Measurements from ENCODE around the gene NDE1. TPM values are rescaled to one million over a fixed set of nuclear protein-coding genes. Genes with fewer than 3 reads are reported as not detected.

Gene NDE1
- total RNA-seq, 4 donors from 2014 or later = 4.0 to 26.2 (median 11.9) TPM

GRCh38 chr16:15613676-15614075 is 36.4 kb upstream of the NDE1 start:
- Histone ChIP-seq H3K4me3 (no peak overlapping the region), H3K36me3 (peaks cover 6 to 61% of the 10 kb centered on the region in 2 donors), H3K9me3 (no peaks in the 10 kb centered on the region), H3K27ac (peak overlapping the region; percentile 81 to 92 (median 89)), H3K27me3 (no peaks in the 10 kb centered on the region), H3K4me1 (peaks cover 28 to 40% of the 10 kb centered on the region in 2 donors)
- intact Hi-C loops (cut with DNase I; ENCODE audit: low total_unique reads) = no loop called here
- no peak for TF ChIP-seq POLR2A (IDR thresholded peaks at IDR 0.05)
- TF ChIP-seq CTCF (IDR thresholded peaks at IDR 0.05 in 4 of 5, conservative IDR thresholded peaks at IDR 0.05 in 1 of 5) = no peak
- no peak for ATAC-seq
- in situ Hi-C loops (cut with MboI; ENCODE audit: low sequenced_read_pairs in 4 of 4) = no loop called here
- no peak for DNase-seq

GRCh38 chr16:15616012-15616411 is 34.0 kb upstream of the NDE1 start:
- H3K4me1 ChIP-seq = peaks cover 15 to 30% of the 10 kb centered on the region in 2 donors
- DNase-seq = no peak
- H3K4me3 ChIP-seq = no peak overlapping the region
- no peaks in the 10 kb centered on the region for H3K27me3 ChIP-seq
- peak overlapping the region in 3 of 4 donors; percentile 4 to 52 (median 43) for H3K27ac ChIP-seq
- no peak for TF ChIP-seq CTCF (IDR thresholded peaks at IDR 0.05 in 4 of 5, conservative IDR thresholded peaks at IDR 0.05 in 1 of 5)
- peaks cover 6 to 77% of the 10 kb centered on the region in 2 donors for H3K36me3 ChIP-seq
- H3K9me3 ChIP-seq = no peaks in the 10 kb centered on the region
- ATAC-seq = no peak
- intact Hi-C loops (cut with DNase I; ENCODE audit: low total_unique reads) = no loop called here
- in situ Hi-C loops (cut with MboI; ENCODE audit: low sequenced_read_pairs in 4 of 4) = no loop called here

GRCh38 chr16:15616475-15617165 is 33.4 kb upstream of the NDE1 start:
- H3K36me3 ChIP-seq = peaks cover 6 to 73% of the 10 kb centered on the region in 2 donors
- TF ChIP-seq POLR2A (IDR thresholded peaks at IDR 0.05) = no peak
- no peak for TF ChIP-seq CTCF (IDR thresholded peaks at IDR 0.05 in 4 of 5, conservative IDR thresholded peaks at IDR 0.05 in 1 of 5)
- no peaks in the 10 kb centered on the region for H3K27me3 ChIP-seq
- in situ Hi-C loops (cut with MboI; ENCODE audit: low sequenced_read_pairs in 4 of 4) (no loop called here), intact Hi-C loops (cut with DNase I; ENCODE audit: low total_unique reads) (no loop called here)
- peak overlapping the region in 3 of 4 donors; percentile 4 to 52 (median 43) for H3K27ac ChIP-seq
- no peak for DNase-seq
- H3K4me3 ChIP-seq = no peak overlapping the region
- no peaks in the 10 kb centered on the region for H3K9me3 ChIP-seq
- no peak for ATAC-seq
- peaks cover 21 to 33% of the 10 kb centered on the region in 2 donors for H3K4me1 ChIP-seq

- in situ Hi-C loops (cut with MboI; ENCODE audit: low sequenced_read_pairs in 4 of 4) = no loop called here
- DNase-seq (no peak), ATAC-seq (no peak)
- no peak overlapping the region for H3K4me3 ChIP-seq
- no peak overlapping the region for H3K27ac ChIP-seq
- no peaks in the 10 kb centered on the region for H3K9me3 ChIP-seq
- no peak for TF ChIP-seq CTCF (IDR thresholded peaks at IDR 0.05 in 4 of 5, conservative IDR thresholded peaks at IDR 0.05 in 1 of 5)
- no peak for TF ChIP-seq POLR2A (IDR thresholded peaks at IDR 0.05)
- peaks cover 6 to 67% of the 10 kb centered on the region in 2 donors for H3K36me3 ChIP-seq
- peaks cover 25 to 33% of the 10 kb centered on the region in 2 donors for H3K4me1 ChIP-seq
- H3K27me3 ChIP-seq = no peaks in the 10 kb centered on the region
- intact Hi-C loops (cut with DNase I; ENCODE audit: low total_unique reads) = no loop called here
Observed at GRCh38 chr16:15617901-15618300, 32.1 kb upstream of the NDE1 start.

Data from gastrocnemius medialis (tissue), 4 donors.